Activated CD4-positive, CD25-positive, alpha-beta regulatory T cell treated with anti-CD3 and anti-CD28 coated beads, Interleukin-2, amount 50 U/mL, for 16 hours (primary cell): ENCODE data around the gene NYAP1.
"Not testable (repeated sequence)": the region's sequence is repeated elsewhere in the genome, so short reads cannot be mapped to it uniquely, and the experiment has no call there.

Experiments used
- DNase-seq: peaks from one replicate; pipeline ENCODE4 v3.0.0-alpha.2; 2020; ENCODE audit warnings: low read depth, low spot score

Gene NYAP1

GRCh38 chr7:100483722-100484672, at the start of gene NYAP1:
Gene NYAP1 (plus strand): TSS chr7:100483927. CDS start chr7:100485312, 1,385 bp downstream.
- no peak for DNase-seq

- no peak for DNase-seq
Observed at GRCh38 chr7:100434297-100435144, 49.2 kb upstream of the NYAP1 start.

DNA sequence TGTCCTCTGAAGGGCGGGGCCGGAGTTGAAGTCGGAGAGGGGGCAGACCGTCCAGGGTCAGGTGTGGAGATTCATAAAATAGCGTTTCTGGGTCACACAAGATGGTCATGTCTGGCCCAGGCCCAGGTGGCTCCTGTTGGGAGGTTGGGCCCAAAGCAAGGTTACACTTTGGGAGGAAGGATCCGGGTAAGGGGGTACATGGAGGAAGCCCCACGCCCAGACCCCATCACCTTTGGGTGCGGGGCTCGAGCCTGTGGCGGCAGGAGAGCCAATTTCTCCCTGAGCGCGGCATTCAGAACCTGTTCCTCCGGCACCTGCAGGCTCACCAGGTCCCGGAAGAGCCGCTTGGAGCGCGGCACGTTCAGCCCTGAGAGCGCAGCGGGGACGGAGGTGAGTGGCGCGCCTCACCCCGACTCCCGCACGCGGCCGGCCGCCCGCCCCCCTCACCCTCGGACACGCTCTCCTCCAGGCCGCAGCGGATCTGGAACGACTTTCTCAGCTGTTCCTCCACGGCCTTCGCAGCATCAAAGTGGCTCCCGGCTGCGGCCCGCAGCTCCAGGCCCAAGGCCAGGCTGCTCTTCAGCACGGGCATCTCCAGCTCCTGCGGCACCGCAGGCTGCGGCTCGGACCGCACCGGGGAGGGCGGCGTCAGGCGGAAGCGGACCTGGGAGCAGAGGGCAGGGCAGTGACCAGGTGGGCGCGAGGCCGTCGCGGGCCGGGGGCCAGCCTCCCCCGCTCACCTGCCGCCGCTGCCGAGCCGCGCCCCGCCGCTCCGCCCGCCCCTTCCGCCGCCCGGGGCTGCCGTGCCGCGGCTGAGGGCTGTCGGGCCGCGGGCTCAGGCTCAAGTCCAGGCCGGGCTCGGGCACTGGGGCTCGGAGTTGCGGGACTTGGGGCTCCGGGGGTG, 48.1 kb upstream of the NYAP1 start:
- DNase-seq, result no peak

DNA sequence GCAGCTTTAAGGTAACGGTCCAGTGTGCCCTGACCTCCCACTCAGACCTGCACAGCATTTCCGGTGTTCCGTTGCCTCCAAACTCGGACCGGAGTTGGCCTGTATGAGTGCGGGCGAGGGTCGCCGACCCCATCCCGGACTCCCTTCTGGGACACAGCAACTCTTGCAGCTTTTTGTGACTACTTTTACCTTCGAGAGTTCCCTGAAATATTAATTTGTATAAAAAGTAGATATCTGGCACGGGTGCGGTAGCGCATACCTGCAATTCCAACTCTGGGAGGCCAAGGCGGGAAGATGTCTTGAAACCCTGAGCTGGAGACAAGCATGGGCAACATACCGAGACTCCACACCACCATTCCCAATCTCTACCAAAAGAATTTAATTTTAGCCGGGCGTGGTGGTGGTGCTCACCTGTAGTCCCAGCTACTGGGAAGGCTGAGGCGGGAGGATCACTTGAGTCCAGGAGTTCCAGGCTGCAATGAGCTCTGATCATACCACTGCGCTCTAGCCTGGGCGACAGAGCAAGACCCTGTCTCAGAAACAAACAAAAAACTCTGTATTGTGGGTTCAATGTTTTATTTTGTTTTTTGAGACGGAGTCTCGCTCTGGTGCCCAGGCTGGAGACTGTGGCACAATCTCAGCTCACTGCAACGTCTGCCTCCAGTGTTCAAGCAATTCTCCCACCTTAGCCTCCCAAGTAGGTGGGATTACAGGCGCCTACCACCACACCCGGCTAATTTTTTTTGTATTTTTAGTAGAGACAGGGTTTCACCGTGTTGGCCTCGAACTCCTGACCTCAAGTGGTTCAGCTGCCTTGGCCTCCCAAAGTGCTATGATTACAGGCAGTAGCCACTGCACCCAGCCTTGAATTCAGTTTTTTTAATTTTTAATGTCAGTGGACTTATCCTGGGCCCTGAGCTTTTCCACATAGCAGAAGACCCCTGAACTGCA, 46.3 kb upstream of the NYAP1 start:
- DNase-seq, result no peak

DNA sequence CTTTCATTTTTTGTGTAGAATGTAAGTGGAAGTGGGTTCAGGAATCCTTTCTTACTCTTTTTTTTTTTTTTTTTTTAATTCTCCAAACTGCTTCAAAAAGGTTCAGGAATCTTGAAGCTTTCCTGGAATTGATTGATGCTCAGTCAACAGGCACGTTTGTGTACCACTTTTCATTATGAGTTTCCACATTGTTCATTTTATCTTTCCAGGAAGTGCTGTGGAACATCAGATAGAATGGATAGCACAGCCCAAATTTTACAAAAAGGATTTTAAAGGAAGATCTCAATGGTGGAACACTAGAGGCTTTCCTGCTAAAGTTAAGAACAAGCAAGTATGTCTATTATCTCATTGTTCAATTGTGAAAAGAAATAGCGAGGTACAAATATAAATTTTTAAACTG, 45.6 kb upstream of the NYAP1 start:
- no peak for DNase-seq

GRCh38 chr7:100438731-100439130, 45.0 kb upstream of the NYAP1 start:
- not testable (repeated sequence) for DNase-seq

DNA sequence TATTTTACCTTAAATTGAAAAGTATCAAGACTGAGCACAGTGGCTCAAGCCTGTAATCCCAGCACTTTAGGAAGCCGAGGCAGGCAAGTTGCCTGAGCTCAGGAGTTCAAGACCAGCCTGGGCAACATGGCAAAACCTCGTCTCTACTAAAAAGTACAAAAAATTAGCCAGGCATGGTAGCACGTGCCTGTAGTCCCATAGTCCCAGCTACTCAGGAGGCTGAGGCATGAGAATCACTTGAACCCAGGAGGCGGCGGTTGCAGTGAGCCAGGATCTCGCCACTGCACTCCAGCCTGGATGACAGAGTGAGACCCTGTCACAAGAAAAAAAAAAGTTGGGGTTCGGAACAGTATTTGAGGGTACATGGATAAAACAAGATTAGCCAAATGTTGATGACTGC, 44.5 kb upstream of the NYAP1 start:
- DNase-seq, result not testable (repeated sequence)

DNA sequence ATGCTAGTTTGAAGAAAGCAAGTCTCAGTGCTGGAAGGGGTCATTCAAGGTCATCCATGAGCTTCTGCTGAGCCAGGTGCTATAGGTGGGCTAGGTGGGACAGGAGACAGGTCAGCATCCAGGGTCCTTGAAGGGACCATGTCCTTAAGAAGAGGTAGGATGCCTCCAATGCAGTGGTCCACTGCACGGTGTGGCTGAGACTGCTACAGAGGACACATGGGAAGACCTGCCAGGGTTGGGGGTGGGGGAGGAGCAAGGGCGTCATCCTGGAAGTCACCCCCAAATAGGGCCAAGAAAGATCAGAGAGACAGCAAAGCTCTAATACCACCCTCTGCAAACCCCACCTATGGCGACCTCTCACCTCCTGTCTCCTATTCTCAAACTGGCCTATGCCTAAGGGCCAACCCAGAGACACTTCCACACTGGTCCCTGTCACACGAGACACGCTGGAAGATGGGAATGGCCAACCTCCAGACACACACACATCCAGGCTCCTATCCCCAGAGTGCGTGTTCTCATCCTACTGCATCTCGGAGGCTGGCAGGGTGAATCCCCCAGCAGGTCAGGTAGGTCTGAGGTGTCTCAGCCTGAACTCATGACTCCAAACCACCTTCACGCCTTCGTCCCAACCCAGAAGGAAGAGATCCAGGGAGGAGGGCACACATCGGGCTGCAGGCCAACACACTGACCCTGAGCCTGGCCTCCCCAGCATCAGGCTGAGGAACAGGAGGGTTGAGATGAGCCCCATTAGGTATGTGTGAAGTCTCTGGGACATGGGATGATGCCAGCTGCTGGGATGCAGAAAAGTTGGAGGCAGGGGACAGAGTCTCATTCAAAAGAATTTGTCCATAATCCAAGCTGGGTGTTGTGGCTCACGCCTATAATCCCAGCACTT, 41.8 kb upstream of the NYAP1 start:
- DNase-seq, result no peak

DNA sequence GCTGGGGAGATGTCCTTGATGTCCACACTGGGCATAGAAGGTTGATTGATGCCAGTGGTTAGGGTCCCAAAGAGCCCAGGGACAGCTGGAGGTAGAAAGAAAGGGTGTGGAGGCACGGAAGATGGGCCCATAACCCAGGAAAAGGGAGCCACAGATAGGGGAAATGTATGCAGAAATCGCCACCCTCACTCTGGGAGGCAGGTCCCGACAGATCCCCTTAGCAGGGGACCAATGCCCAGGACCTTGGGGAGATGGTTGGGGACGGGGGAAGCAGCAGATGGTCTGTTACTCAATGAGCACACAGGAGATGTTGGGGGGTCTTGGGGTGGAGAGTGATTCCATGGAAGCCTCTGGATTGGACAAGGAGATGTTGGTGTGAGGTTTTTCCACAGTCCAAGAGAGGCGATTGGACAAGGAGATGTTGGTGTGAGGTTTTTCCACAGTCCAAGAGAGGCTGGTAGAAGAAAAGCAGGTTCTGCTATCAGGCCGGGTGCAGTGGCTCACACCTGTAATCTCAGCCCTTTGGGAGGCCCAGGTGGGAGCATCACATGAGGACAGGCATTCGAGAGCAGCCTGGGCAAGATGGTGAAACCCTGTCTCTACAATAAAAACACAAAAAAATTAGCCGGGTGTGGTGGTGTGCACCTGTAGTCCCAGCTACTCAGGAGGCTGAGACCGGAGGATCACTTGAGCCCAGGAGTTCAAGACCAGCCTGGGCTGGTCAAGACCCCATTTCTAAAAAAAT, 40.5 kb upstream of the NYAP1 start:
- DNase-seq, result no peak

GRCh38 chr7:100444311-100445278, 39.1 kb upstream of the NYAP1 start:
- no peak for DNase-seq

GRCh38 chr7:100446040-100446439, 37.7 kb upstream of the NYAP1 start:
- no peak for DNase-seq

DNA sequence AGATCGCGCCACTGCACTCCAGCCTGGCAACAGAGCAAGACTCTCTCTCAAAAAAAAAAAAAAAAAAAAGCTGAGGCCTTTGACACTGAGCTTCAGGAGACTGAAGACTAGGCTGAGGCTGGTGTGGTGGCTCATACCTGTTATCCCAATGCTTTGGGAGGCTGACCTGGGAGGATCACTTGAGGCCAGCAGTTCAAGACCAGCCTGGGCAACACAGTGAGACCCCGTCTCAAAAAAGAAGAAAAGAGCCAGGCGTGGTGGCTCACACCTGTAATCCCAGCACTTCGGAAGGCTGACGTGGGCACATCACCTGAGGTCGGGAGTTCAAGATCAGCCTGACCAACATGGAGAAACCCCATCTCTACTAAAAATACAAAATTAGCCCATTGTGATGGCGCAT, 36.4 kb upstream of the NYAP1 start:
- DNase-seq, result not testable (repeated sequence)

- DNase-seq, result no peak
Observed at GRCh38 chr7:100449190-100449795, 34.4 kb upstream of the NYAP1 start.

- no peak for DNase-seq
Observed at GRCh38 chr7:100452513-100452912, 31.2 kb upstream of the NYAP1 start.

DNA sequence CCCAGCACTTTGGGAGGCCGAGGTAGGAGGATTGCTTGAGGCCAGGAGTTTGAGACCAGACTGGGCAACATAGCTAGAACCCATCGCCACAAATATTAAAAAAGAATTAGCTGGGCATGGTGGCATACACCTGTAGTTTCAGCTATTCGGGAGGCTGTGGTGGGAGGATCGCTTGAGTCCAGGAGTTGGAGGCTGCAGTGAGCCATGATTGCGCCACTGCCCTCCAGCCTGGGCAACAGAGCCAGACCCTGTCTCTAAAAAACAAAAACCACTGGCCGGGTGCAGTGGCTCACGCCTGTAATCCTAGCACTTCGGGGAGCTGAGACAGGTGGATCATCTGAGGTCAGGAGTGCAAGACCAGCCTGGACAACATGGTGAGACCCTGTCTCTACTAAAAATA, 29.9 kb upstream of the NYAP1 start:
- not testable (repeated sequence) for DNase-seq

DNA sequence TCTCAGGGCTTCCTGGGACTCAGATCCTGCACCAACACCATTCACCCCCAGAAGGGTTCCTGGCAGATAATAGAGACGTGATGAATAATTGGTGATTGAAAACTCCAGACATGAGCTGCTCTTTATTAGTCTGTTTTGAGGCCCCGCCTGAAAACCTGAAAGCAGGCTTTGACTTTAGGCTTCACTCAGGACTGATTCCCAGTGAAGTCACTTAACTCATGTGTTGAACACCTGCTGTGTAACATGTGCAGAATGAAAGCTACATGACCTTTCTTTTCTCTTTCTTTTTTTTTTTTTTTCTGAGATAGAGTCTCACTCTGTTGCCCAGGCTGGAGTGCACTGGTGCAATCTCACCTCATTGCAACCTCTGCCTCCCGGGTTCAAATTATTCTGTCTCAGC, 28.5 kb upstream of the NYAP1 start:
- DNase-seq, result no peak

- DNase-seq, result no peak
Observed at GRCh38 chr7:100456562-100456961, 27.2 kb upstream of the NYAP1 start.
